GM21447 (cell line): ENCODE data around the gene PARG.
"Not testable (repeated sequence)": the region's sequence is repeated elsewhere in the genome, so short reads cannot be mapped to it uniquely, and the experiment has no call there.

Experiments
- ATAC-seq: cut with Tn5 transposase; IDR thresholded peaks from one replicate; pipeline ENCODE4 v1.9.1; 2021; ENCODE audit not compliant: unreplicated experiment

PARG gene

DNA sequence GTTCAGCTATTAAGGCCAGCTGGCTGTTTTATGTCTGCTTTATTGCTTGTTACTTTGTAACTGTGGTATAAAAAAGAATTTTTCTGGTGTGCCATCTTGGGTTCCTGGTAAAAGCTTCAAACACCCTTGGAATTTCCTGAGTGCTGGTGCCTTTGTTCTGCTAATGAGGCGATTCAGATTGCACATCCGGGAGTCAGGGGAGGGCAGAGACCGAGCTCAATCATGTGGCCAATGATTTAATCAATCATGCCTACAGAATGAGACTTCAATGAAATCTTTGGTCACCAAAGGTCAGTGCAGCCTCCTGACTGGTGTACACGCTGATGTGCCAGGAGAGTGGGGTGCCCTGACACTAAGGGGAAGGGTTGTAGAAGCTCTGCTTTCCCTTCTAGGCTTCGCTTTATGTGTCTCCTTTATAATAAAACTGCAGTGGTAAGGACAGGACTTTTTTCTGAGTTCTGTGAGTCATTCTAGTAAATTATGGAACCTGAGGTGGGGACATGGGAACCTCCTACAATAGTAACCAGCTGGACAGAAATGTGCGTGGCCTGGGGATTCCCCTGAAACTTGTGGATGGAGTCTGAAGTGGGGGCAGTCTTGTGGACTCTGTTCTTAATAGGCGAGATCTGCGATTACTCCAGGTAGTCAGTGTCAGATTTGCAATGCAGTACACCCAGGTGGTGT, 110.3 kb downstream of the PARG start:
- no peak for ATAC-seq

DNA sequence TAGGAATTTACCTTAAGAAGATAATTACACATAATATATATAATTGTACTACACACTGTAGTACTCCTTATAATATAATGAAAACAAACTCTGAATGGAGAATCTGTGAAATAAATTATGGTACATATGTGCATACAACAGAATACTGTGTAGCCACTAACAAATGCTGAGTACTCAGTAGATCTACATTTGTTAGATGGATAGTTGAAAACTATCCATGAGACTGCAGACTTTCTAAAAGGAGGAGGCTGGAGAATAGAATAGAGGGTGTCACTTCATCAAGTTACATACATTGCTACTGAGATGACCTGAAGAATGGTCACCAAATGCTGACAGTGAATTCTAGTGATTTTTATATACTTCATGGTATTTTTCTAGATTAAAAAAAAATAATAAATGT, 111.0 kb downstream of the PARG start:
- no peak for ATAC-seq

DNA sequence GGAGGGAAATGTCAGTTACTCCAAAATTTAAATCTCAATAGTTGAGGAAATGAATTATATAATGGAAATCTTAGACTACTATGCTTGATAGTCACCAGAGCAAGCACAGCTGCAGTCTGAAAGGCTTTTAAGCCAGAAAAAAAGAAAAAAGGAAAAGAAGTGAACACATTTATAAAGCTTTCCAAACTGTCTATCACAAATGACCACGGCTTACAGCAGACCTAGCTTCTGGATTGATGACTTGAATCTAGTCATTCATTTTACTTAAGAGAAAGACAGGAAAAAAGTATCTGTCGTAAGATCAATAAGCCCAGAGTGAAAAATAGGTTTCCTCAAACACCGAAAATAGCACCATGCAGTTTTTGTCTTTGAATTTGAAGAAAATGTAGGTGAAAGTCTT, 111.8 kb downstream of the PARG start:
- ATAC-seq, result no peak

DNA sequence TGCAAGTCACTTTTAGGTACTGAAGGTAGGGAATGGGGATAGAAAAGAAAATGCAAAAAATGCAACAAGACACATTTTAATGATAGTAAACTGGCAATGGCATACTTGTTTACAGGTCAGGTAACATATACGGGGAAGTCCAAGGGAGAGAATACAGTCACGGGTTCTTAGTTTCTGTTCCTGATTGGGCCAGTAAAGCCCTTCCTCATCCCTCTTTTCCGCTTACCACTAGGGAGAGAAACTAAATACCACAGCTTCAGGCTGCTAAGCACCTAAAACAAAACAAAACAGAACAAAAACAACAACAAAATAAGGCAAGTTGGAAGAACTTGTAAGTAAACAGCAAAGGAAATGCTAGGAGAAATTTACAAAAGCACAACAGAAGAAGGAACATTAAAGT, 114.5 kb downstream of the PARG start:
- ATAC-seq, result peak; percentile 58

DNA sequence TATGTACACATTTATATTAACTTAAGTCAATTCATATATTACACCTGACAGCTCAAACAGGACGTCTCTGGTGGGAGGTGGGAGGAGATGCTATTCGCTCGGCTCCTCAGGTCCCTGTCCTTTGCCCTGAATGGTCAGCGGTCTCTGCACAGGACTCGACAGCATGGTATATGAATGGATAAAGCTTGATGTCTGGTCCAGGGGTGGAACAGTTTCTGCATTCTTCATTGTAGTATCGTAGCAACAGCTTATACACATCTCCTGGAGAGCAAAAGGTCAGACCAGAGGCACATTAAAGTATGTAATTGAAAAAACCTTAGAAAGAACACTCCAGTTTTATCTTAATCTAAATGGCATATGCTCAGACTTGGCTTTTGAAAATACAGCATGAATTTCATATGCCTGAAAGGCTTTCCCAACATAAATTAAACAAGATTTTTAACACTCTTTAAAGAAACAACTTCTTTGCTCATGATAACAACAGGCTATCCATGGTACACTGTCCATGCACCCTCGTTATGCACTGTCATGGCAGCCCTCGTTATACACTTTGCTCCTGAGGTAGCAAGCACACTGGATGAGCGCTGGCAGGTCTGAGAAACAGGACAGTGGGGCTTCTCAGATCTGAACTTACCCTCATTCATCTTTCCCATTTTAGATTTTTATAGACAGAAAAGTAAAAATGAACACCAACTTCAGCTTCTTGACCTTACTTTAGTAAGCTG, 122.4 kb downstream of the PARG start:
- ATAC-seq, result no peak

DNA sequence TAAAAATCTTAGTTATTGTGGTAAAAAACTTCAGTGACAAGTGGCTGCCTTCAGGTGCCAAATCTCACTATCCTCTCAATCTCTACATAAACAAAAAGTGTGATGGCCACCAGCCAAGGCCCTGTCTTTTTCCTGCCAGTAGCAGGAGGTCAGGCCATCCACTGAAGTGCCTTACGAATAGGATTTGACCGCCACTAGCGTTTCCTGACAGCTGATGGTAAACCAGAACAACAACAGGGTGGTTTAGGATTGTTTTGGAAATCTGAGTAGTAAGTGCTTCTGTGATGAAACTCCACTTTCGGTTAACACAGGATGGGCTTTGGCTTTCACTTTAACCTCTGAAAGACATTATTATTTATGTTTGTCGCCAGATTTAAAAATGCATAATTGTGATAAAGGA, 124.0 kb downstream of the PARG start:
- ATAC-seq, result no peak

DNA sequence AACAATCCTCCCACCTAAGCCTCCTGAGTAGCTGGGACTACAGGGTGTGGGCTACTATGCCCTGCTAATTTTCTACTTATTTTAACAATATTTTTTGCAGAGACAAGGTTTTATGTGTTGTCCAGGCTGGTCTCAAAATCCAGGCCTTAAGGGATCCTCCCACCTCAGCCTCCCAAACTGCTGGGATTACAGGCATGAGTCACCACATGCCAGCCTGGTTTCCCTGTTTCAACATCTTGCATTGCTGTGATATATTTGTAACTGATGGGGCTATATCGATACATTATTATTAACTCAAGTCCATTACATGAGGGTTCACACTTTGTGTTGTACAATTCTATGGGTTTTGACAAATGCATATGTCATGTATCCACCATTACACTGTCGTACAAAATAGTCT, 137.8 kb downstream of the PARG start:
- ATAC-seq, result no peak

DNA sequence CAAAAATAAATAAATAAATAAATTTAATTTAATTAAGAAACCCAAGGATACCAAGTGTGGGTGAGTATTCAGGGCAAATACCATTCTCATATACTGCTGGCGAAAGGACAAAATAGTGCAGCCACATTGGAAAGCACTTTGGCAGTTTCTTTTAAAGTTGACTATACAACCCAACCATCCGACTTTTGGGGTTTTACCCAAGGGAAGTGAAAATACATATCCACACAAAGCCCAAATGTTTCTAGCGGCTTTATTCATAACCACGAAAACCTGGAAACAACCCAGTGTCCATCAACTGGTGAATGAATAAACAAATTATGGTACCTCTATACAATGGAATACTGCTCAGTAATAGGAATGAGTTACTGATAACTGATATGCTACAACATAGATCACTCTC, 143.6 kb downstream of the PARG start:
- no peak for ATAC-seq

DNA sequence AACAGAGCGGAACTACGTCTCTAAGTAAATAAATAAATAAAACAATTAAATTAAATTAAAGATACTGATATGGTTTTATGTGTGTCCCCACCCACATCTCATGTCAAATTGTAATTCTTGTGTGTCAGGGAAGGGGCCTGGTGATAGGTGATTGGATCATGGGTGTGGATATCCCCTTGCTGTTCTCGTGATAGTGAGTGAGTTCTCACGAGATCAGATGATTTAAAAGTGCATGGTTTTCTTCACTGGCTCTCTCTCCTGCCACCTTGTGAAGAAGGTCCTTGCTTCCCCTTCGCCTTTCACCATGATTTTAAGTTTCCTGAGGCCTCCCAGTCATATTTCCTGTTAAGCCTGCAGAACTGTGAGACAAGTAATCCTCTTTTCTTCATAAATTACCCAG, 150.7 kb downstream of the PARG start:
- no peak for ATAC-seq

DNA sequence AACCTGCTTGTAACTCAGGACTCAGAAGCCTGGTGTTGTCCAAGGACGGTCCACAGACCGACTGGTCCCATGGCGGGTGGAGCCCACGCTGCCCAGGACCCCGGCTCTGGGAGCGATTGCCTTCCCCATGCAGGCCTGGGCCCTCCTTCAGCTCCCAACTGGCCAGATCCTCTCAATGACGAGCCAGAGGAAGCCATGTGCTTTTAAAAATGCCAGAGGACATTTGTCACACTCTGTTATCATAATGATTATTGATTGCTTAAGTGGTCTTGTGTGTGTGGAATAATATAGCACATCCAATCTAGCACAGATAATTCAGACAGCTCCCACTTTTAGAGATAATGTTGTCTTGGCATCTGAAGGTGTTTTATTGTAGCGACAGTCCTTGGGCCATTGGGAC, 157.1 kb downstream of the PARG start:
- ATAC-seq, result no peak

DNA sequence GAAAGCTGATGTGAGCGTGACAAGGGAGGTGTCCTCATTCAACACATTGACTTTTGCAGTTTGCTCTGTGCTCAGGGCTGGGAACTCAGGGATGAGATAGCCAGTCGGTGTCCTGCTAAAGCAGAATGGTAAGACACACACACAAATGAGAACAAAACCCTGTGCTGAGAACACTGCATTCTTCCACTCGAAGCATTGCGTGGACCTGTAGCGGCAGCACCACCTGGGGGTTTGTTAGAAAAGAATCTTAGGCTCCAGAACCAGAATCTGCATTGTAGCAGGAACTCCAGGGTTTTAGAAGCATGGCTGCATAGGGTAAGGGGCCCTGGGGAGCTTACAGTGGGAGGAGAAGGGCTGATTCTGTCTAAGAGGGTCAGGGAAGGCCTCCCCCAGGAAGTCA, 158.2 kb downstream of the PARG start:
- ATAC-seq, result no peak

DNA sequence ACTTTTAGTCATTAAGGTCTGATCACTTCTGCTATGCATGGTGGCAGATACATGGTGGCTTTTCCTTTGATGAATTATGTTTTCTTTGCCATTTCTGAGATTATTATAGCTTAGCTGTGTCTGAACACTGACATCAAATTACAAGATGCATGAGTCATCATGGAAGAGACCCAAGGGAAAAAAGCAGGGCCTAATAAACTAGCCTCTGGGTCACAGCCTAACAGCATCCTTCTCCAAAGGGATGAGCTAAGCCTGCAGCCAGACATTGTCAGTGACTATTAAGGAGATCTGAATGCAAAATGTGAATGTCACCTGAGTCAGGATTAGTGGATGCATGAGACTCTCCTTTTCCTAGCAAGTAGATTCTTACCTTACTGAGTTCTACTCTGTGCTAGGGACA, 160.6 kb downstream of the PARG start:
- no peak for ATAC-seq

DNA sequence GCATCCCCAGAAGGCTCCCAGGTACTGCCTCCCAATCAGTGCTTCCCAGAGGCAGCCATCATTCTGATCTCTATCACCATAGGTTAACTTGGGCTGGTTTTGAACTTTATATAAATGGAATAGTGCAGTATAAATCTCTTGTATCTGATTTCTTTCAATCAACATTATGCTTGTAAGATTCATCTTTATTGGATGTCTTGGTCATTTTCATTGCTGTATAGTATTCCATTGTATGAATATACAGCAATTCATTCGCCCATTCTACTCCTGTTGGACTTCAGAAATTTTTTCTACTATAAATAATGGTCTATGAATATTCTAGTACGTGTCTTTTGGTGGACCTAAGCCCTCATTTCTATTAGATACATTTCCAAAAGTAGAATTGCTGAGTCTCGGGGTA, 163.6 kb downstream of the PARG start:
- ATAC-seq, result no peak

DNA sequence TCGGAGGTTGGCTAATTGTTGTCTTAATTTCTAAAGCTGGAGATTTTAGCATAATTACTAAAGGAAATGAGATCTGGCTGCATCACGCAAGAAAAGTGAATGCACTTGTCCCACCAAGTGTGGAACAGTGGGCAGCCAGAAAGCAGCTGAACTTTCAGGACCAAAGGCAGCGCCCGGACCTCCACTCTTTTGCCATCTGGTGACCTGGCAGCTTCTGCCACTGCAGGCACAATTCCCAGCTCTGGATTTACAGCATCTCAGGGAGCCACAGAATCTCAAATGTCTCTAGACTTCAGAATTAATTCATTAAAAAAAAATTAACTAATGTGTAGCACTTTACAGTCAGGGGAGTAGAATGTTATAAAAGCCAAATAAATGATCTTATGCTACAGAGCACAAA, 165.0 kb downstream of the PARG start:
- no peak for ATAC-seq

DNA sequence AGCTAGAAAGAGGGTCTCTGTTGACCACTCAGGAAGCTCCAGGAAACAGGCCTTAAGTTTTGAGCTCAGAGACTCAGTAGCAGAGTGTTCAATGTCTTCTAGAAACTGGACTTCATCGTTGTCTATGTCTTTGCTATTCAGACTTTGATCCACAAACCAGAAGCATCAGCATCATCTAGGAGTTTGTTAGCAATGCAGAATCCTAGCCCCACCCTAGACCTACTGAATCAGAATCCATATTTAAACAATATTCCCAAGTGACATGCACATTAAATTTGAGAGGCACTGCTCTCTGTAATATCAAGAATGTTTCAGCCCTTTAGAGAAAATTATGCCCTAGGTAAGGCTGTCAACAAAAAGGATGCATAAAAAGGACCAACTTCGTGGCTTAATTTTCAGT, 166.8 kb downstream of the PARG start:
- ATAC-seq, result no peak

DNA sequence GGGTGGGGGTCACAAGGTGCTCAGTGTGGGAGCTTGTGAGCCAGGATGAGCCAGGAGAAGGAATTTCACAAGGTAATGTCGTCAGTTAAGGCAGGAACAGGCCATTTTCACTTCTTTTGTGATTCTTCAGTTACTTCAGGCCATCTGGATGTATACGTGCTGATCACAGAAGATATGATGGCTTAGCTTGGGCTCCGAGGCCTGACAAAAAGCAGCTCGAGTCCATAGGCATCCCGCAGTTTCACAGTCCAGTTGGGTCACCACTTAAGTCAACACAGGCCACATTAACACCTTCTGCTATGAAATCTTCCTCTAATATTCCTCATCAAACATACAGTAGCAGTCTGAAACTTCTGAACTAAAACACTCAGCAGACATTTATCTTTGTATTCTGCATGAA, 168.9 kb downstream of the PARG start:
- not testable (repeated sequence) for ATAC-seq

DNA sequence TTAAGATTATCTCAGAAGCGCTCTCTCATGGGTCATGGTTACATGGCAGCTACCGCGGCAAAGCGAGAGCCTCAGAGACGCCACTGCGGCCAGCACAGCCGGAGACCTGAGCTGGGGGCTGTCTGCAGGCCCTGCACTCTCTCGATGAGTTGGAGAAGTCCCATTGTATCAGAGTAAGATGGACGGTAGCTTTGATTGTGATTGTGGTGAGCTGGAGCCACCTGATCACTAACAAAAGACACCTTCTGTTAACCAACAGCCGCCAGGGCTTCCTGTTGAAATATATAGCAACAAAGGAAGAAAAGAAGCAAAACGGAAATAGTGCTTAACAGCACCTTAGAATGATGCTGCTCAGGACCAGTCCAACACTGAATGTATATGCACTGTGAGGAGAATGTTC, 170.8 kb downstream of the PARG start:
- ATAC-seq, result not testable (repeated sequence)

DNA sequence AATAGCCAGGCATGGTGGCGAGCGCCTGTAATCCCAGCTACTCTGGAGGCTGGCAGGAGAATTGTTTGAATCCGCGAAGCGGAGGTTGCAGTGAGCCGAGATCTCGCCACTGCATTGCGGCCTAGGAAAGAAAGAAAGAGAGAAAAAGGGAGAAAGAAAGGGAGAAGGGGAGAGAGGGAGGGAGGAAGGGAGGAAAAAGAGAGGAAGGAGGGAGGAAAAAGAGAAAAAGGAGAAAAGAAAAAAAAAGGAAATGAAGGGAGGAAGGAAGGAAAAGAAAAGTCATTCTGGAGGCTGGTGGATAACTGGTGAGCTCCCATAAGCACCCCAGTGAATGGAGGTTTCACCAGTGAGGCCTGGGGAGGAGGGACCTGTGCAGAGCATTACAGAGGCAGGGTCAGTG, 172.1 kb downstream of the PARG start:
- no peak for ATAC-seq

DNA sequence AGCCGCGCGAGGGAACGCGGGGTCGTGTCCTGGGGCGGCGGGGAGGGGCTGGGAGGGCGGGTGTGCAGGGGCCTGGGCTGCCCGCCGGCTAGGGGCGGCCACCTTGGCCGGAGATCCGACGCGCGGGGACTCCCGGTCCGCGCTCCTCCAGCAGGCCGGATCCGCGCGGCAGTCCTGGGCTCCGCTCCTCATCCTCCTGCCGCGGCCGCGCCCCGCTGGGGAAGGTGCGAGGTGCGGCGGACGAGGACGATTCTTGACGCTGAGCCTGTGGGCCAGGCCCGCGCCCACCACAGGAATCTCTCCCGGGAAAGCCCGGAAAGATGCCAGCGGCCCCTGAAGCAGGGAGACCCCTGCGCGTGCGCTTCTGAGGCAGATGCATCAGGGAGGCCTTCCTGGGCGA, 173.1 kb downstream of the PARG start:
- ATAC-seq, result no peak

DNA sequence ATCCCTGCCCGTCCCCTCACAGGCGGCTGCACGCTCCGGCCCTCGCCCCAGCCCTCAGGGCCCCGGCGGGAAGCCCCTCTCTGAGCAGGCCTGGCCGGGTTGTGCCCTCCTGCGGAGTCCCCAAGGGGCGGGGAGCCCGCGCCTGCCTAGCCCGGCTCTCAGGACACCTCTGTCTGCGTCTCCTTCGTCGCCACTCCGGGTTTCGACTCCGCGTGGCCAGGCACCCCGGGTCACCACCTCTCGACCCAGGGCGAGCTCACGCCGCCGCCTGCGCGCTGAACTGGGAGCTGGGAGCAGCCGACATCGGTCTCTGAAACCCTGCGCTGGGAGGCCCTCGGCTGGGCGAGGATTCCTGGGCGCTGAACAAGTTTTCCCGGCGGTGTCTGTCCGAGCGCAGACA, 173.5 kb downstream of the PARG start:
- no peak for ATAC-seq
